HL-60 (cell line): ENCODE results near the gene PKP1.

Experiments used
- CTCF ChIP-seq: IDR thresholded peaks from one replicate; pipeline ENCODE4 v1.5.1; 2011; ENCODE audit warnings: low read length, control low read depth, inconsistent platforms; ENCODE audit not compliant: insufficient read depth
- GABPA ChIP-seq: IDR thresholded peaks from 2 replicates; pipeline ENCODE4 v1.6.1; 2012; ENCODE audit warnings: low read depth
- POLR2AphosphoS5 ChIP-seq: IDR thresholded peaks from 2 replicates; pipeline ENCODE4 v1.6.1; 2012; ENCODE audit warnings: low read depth
- TF ChIP-seq, protein P1 (sequence below): IDR thresholded peaks from 2 replicates; pipeline ENCODE4 v1.6.1; 2012; ENCODE audit warnings: low read depth; ENCODE audit not compliant: insufficient replicate concordance

- TF ChIP-seq POLR2AphosphoS5 (no peak), CTCF (no peak), GABPA (no peak)
- TF ChIP-seq, protein P1, sequence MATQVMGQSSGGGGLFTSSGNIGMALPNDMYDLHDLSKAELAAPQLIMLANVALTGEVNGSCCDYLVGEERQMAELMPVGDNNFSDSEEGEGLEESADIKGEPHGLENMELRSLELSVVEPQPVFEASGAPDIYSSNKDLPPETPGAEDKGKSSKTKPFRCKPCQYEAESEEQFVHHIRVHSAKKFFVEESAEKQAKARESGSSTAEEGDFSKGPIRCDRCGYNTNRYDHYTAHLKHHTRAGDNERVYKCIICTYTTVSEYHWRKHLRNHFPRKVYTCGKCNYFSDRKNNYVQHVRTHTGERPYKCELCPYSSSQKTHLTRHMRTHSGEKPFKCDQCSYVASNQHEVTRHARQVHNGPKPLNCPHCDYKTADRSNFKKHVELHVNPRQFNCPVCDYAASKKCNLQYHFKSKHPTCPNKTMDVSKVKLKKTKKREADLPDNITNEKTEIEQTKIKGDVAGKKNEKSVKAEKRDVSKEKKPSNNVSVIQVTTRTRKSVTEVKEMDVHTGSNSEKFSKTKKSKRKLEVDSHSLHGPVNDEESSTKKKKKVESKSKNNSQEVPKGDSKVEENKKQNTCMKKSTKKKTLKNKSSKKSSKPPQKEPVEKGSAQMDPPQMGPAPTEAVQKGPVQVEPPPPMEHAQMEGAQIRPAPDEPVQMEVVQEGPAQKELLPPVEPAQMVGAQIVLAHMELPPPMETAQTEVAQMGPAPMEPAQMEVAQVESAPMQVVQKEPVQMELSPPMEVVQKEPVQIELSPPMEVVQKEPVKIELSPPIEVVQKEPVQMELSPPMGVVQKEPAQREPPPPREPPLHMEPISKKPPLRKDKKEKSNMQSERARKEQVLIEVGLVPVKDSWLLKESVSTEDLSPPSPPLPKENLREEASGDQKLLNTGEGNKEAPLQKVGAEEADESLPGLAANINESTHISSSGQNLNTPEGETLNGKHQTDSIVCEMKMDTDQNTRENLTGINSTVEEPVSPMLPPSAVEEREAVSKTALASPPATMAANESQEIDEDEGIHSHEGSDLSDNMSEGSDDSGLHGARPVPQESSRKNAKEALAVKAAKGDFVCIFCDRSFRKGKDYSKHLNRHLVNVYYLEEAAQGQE = no peak
Observed at GRCh38 chr1:201358596-201358995, 75.3 kb downstream of the PKP1 start.
